ENCODE data around the gene CDC14A. TPM values are rescaled to one million over a fixed set of nuclear protein-coding genes. Genes with fewer than 3 reads are reported as not detected.
A peak's percentile ranks its signal among the peaks of the same experiment; 100 is the strongest.
"Not testable (repeated sequence)": the region's sequence is repeated elsewhere in the genome, so short reads cannot be mapped to it uniquely, and the experiment has no call there.

Gene CDC14A
- total RNA-seq, 2 experiments from 2014 or later = 12.2 to 13.6 TPM

GRCh38 chr1:100404821-100405220 is 52.5 kb downstream of the CDC14A start:
- Mint-ChIP-seq H3K4me1 (peaks cover 79% of the 10 kb centered on the region), H3K36me3 (ENCODE audit: low read depth) (peaks cover 39% of the 10 kb centered on the region), H3K9me3 (ENCODE audit: low read depth) (peaks cover 16% of the 10 kb centered on the region), H3K27me3 (no peaks in the 10 kb centered on the region), H3K4me3 (no peak overlapping the region), H3K27ac (peak overlapping the region; percentile 61)
- CTCF ChIA-PET = interaction anchor here (1.0 to 2.5 kb wide), 4 partner anchors 13 to 59 kb away, joined by 3 to 11 read pairs (median 4); no protein-coding TSS in a partner anchor
- ATAC-seq (peak; percentile 7), DNase-seq (no peak)
- intact Hi-C loops (cut with DNase I, micrococcal nuclease) = loop anchor here in 1 of 2 experiments (5.0 to 10.0 kb wide), 2 partner anchors 50 to 368 kb away; partner anchors contain the start of gene CDC14A
- POLR2A ChIA-PET = interaction anchor here (1.0 kb wide), 1 partner anchor 45 kb away, joined by 4 read pairs; no protein-coding TSS in a partner anchor

GRCh38 chr1:100405902-100406301 is 53.6 kb downstream of the CDC14A start:
- H3K9me3 Mint-ChIP-seq (ENCODE audit: low read depth) = peaks cover 16% of the 10 kb centered on the region
- H3K4me3 Mint-ChIP-seq, DNase-seq, ATAC-seq, H3K27me3 Mint-ChIP-seq: not testable (repeated sequence)
- CTCF ChIA-PET = interaction anchor here (1.0 to 2.5 kb wide), 6 partner anchors 14 to 58 kb away, joined by 3 to 11 read pairs (median 4); no protein-coding TSS in a partner anchor
- peak overlapping the region; percentile 63 for H3K27ac Mint-ChIP-seq
- intact Hi-C loops (cut with DNase I, micrococcal nuclease) = loop anchor here in 1 of 2 experiments (10.0 kb wide), 1 partner anchor 51 kb away; the partner anchor contains the start of gene CDC14A
- H3K36me3 Mint-ChIP-seq (ENCODE audit: low read depth) = peaks cover 41% of the 10 kb centered on the region
- peaks cover 73% of the 10 kb centered on the region for H3K4me1 Mint-ChIP-seq
- POLR2A ChIA-PET = interaction anchor here (0.7 kb wide), 1 partner anchor 8 kb away, joined by 3 read pairs; no protein-coding TSS in a partner anchor

GRCh38 chr1:100407390-100407789 is 55.1 kb downstream of the CDC14A start:
- H3K27ac Mint-ChIP-seq, CTCF ChIA-PET, DNase-seq, H3K4me3 Mint-ChIP-seq, H3K27me3 Mint-ChIP-seq, ATAC-seq, POLR2A ChIA-PET: not testable (repeated sequence)
- H3K36me3 Mint-ChIP-seq (ENCODE audit: low read depth) = peaks cover 44% of the 10 kb centered on the region
- peaks cover 80% of the 10 kb centered on the region for H3K4me1 Mint-ChIP-seq
- intact Hi-C loops (cut with DNase I, micrococcal nuclease) = loop anchor here in 1 of 2 experiments (10.0 kb wide), 1 partner anchor 53 kb away; the partner anchor contains the start of gene CDC14A
- peaks cover 16% of the 10 kb centered on the region for H3K9me3 Mint-ChIP-seq (ENCODE audit: low read depth)

- ATAC-seq (no peak), DNase-seq (no peak)
- ChIA-PET POLR2A (no interaction called here), CTCF (interaction anchor here (1.1 to 1.4 kb wide), 2 partner anchors 16 to 52 kb away, joined by 3 read pairs; no protein-coding TSS in a partner anchor)
- Mint-ChIP-seq H3K9me3 (ENCODE audit: low read depth) (peaks cover 16% of the 10 kb centered on the region), H3K4me1 (peaks cover 73% of the 10 kb centered on the region), H3K4me3 (no peak overlapping the region), H3K27me3 (no peaks in the 10 kb centered on the region), H3K27ac (peak overlapping the region; percentile 69), H3K36me3 (ENCODE audit: low read depth) (peaks cover 38% of the 10 kb centered on the region)
- intact Hi-C loops (cut with DNase I, micrococcal nuclease) = no loop called here
These were observed 58.7 kb downstream of the CDC14A start for GRCh38 chr1:100411019-100411418.

GRCh38 chr1:100411574-100411973 is 59.3 kb downstream of the CDC14A start:
- H3K27ac Mint-ChIP-seq = peak overlapping the region; percentile 69
- ATAC-seq = no peak
- no peak for DNase-seq
- intact Hi-C loops (cut with DNase I, micrococcal nuclease) = no loop called here
- no peak overlapping the region for H3K4me3 Mint-ChIP-seq
- H3K4me1 Mint-ChIP-seq = peaks cover 75% of the 10 kb centered on the region
- CTCF ChIA-PET = interaction anchor here (0.7 to 3.7 kb wide), 5 partner anchors 12 to 58 kb away, joined by 3 to 27 read pairs (median 3); no protein-coding TSS in a partner anchor
- no peaks in the 10 kb centered on the region for H3K27me3 Mint-ChIP-seq
- H3K36me3 Mint-ChIP-seq (ENCODE audit: low read depth) = peaks cover 38% of the 10 kb centered on the region
- POLR2A ChIA-PET = no interaction called here
- peaks cover 16% of the 10 kb centered on the region for H3K9me3 Mint-ChIP-seq (ENCODE audit: low read depth)

- ATAC-seq (no peak), DNase-seq (no peak)
- Mint-ChIP-seq H3K36me3 (ENCODE audit: low read depth) (peaks cover 39% of the 10 kb centered on the region), H3K27me3 (no peaks in the 10 kb centered on the region), H3K9me3 (ENCODE audit: low read depth) (peaks cover 14% of the 10 kb centered on the region), H3K27ac (peak overlapping the region; percentile 68), H3K4me1 (peaks cover 76% of the 10 kb centered on the region), H3K4me3 (peak overlapping the region; percentile 45)
- intact Hi-C loops (cut with DNase I, micrococcal nuclease) = no loop called here
- POLR2A ChIA-PET = no interaction called here
- CTCF ChIA-PET = interaction anchor here (1.4 to 3.7 kb wide), 3 partner anchors 11 to 21 kb away, joined by 3 to 27 read pairs (median 5); no protein-coding TSS in a partner anchor
These were observed 60.7 kb downstream of the CDC14A start for GRCh38 chr1:100413035-100413434.

- no peak for DNase-seq
- POLR2A ChIA-PET = interaction anchor here (0.6 to 0.8 kb wide), 3 partner anchors 14 to 30 kb away, joined by 3 to 4 read pairs (median 3); no protein-coding TSS in a partner anchor
- peak overlapping the region; percentile 85 for H3K27ac Mint-ChIP-seq
- no peaks in the 10 kb centered on the region for H3K27me3 Mint-ChIP-seq
- H3K36me3 Mint-ChIP-seq (ENCODE audit: low read depth) = peaks cover 29% of the 10 kb centered on the region
- peaks cover 72% of the 10 kb centered on the region for H3K4me1 Mint-ChIP-seq
- peak; percentile 77 for ATAC-seq
- intact Hi-C loops (cut with DNase I, micrococcal nuclease) = no loop called here
- CTCF ChIA-PET = interaction anchor here (0.7 to 3.7 kb wide), 12 partner anchors 9 to 68 kb away, joined by 3 to 27 read pairs (median 3); no protein-coding TSS in a partner anchor
- peak overlapping the region; percentile 33 for H3K4me3 Mint-ChIP-seq
- peaks cover 7% of the 10 kb centered on the region for H3K9me3 Mint-ChIP-seq (ENCODE audit: low read depth)
These were observed 62.6 kb downstream of the CDC14A start for GRCh38 chr1:100414693-100415497.

GRCh38 chr1:100415498-100415778 is 63.1 kb downstream of the CDC14A start:
- Mint-ChIP-seq H3K27me3 (no peaks in the 10 kb centered on the region), H3K4me1 (peaks cover 78% of the 10 kb centered on the region), H3K27ac (no peak overlapping the region), H3K4me3 (no peak overlapping the region), H3K36me3 (ENCODE audit: low read depth) (peaks cover 29% of the 10 kb centered on the region), H3K9me3 (ENCODE audit: low read depth) (peaks cover 7% of the 10 kb centered on the region)
- POLR2A ChIA-PET = interaction anchor here (0.6 kb wide), 1 partner anchor 15 kb away, joined by 3 read pairs; no protein-coding TSS in a partner anchor
- CTCF ChIA-PET = interaction anchor here (0.9 to 3.7 kb wide), 2 partner anchors 9 to 50 kb away, joined by 3 to 27 read pairs; no protein-coding TSS in a partner anchor
- intact Hi-C loops (cut with DNase I, micrococcal nuclease) = no loop called here
- no peak for DNase-seq
- ATAC-seq = no peak

- ATAC-seq (no peak), DNase-seq (no peak)
- POLR2A ChIA-PET = no interaction called here
- Mint-ChIP-seq H3K4me3 (no peak overlapping the region), H3K36me3 (ENCODE audit: low read depth) (peaks cover 21% of the 10 kb centered on the region), H3K9me3 (ENCODE audit: low read depth) (peaks cover 7% of the 10 kb centered on the region), H3K4me1 (peaks cover 81% of the 10 kb centered on the region), H3K27ac (peak overlapping the region; percentile 6), H3K27me3 (no peaks in the 10 kb centered on the region)
- intact Hi-C loops (cut with DNase I, micrococcal nuclease) = no loop called here
- CTCF ChIA-PET = interaction anchor here (0.6 to 1.1 kb wide), 2 partner anchors 36 to 37 kb away, joined by 3 to 6 read pairs; no protein-coding TSS in a partner anchor
These were observed 66.8 kb downstream of the CDC14A start for GRCh38 chr1:100419072-100419471.

GRCh38 chr1:100422065-100422464 is 69.8 kb downstream of the CDC14A start:
- Mint-ChIP-seq H3K4me1 (peaks cover 71% of the 10 kb centered on the region), H3K9me3 (ENCODE audit: low read depth) (peaks cover 7% of the 10 kb centered on the region), H3K27ac (peak overlapping the region; percentile 61), H3K4me3 (peak overlapping the region; percentile 32), H3K27me3 (no peaks in the 10 kb centered on the region), H3K36me3 (ENCODE audit: low read depth) (peaks cover 25% of the 10 kb centered on the region)
- intact Hi-C loops (cut with DNase I, micrococcal nuclease) = no loop called here
- no peak for ATAC-seq
- no peak for DNase-seq
- CTCF ChIA-PET = interaction anchor here (0.8 to 3.8 kb wide), 8 partner anchors 9 to 69 kb away, joined by 3 to 27 read pairs (median 6); partner anchors contain the start of gene CDC14A
- POLR2A ChIA-PET = interaction anchor here (1.5 kb wide), 1 partner anchor 27 kb away, joined by 3 read pairs; no protein-coding TSS in a partner anchor

- Mint-ChIP-seq H3K9me3 (ENCODE audit: low read depth) (no peaks in the 10 kb centered on the region), H3K4me1 (peaks cover 74% of the 10 kb centered on the region), H3K27ac (peak overlapping the region; percentile 75), H3K27me3 (no peaks in the 10 kb centered on the region), H3K4me3 (peak overlapping the region; percentile 50), H3K36me3 (ENCODE audit: low read depth) (peaks cover 16% of the 10 kb centered on the region)
- ATAC-seq (peak; percentile 66), DNase-seq (peak; percentile 28)
- CTCF ChIA-PET = interaction anchor here (0.6 to 3.8 kb wide), 12 partner anchors 10 to 71 kb away, joined by 3 to 27 read pairs (median 8); partner anchors contain the start of gene CDC14A
- intact Hi-C loops (cut with DNase I, micrococcal nuclease) = no loop called here
- POLR2A ChIA-PET = no interaction called here
These were observed 71.6 kb downstream of the CDC14A start for GRCh38 chr1:100423832-100424337.

Measured in activated CD4-positive, alpha-beta T cell treated with anti-CD3 and anti-CD28 coated beads for 36 hours (primary cell).